Skin epidermis (tissue), 12 donors: Measurements from ENCODE around the gene TMEM272.

Experiments used
- H3K27ac ChIP-seq, 21 experiments: fragments of 200-600 bp; sonication (generic) in 11 of 21; one replicate each; pipeline ENCODE4 v1.5.0; 2020; ENCODE audit warnings: mild to moderate bottlenecking in 3 of 21, inconsistent platforms in 2 of 21, moderate library complexity in 2 of 21
- H3K4me3 ChIP-seq, 7 experiments: fragments of 200-600 bp; sonication (generic) in 2 of 7; one replicate each; pipeline ENCODE4 v1.5.0; 2020; ENCODE audit warnings: inconsistent platforms in 2 of 7, mild to moderate bottlenecking in 2 of 7, moderate library complexity in 1 of 7

The TMEM272 gene

DNA sequence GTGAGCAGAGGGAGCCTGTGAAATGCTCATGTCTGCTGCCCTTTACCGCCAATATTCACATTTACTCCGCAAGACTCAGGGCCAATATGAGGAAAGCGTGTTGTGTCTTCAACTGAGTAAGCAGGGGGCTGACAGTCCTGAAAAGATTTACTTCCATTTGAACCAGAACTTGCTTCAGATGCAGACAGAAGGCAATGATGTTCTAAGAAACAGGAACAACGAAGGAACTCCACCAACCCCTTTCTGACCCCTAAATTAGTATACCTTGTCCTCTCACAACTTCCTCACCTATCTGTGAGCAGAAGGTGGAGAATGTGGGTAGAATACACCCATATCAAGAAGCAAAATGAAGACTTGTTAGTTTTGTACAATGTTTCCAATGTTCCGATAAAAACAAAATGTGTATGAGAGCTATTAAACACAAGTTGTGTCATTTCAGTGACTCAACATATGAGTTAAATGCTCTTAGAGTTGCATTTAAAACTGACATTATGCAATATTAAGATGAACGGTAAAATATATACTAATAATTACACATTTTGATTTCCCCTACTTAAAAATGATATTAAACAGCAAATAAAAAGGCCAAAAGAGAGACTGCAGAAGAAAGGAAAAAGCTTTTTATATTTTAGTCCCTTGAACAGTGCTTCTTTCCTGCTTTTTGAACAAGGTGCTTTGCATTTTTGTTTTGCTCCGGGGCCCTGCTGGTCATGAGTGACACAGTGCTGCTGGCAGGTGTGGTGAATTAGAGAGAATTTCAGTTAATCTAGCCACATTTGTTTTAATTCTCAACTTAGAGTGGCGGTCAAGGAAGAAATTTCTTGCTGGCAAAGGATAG, 16.0 kb downstream of the TMEM272 start:
- Histone ChIP-seq H3K4me3 (no peak overlapping the region), H3K27ac (no peak overlapping the region)

- H3K4me3 ChIP-seq, result no peak overlapping the region
Measured at GRCh38 chr13:51827254-51827653, 17.7 kb downstream of the TMEM272 start.

DNA sequence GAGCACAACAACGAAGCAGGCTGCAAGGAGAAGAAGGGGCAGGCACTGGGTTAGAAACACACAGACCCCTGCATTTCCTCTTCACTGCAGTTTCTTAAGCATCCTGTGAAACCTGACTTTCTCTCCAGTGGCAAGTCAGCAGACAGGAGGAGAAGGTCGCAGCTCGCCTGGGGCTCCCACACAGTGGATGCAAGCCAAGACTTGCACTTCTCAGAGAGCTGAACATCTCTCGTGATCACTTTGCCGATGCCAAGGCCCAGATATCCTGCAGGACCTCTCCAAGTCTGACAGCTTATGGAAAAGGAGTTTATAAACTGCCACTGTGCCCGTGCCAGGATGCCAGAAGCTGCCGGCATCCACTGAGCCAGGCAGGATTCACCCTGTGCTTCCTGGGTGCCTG, 18.4 kb downstream of the TMEM272 start:
- Histone ChIP-seq H3K4me3 (no peak overlapping the region), H3K27ac (peak overlapping the region in 11 of 21 experiments; percentile 12 to 91 (median 58))

More at GRCh38 chr13:51827254-51827653, 17.7 kb downstream of the TMEM272 start:
- peak overlapping the region in 6 of 21 experiments; percentile 32 to 91 (median 58) for H3K27ac ChIP-seq

GRCh38 chr13:51825681-51826254, 19.2 kb downstream of the TMEM272 start:
- Histone ChIP-seq H3K4me3 (no peak overlapping the region), H3K27ac (peak overlapping the region in 14 of 21 experiments; percentile 3 to 91 (median 58))

DNA sequence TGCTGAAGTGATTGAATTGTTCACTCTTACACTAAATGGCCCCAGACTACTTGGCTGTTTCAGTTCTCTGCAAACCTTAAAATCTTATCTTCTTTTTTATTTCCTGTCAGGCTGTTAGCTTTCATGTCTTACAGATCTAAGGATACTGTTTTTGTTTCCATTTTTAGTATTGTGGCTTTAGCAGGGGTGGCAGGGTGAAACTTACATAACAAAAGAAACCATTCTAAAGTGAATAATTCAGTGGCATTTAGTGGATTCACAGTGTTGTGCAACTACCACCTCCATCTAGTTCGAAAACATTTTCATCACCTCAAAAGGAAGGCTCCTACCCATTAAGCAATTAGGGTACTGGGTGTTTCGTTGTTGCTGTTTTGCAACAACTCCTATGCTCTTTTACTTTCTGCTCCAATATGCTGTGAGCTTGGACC, 19.8 kb downstream of the TMEM272 start:
- peak overlapping the region in 4 of 7 experiments; percentile 1 to 24 (median 18) for H3K4me3 ChIP-seq
- peak overlapping the region in 13 of 21 experiments; percentile 26 to 91 (median 64) for H3K27ac ChIP-seq

- Histone ChIP-seq H3K27ac (peak overlapping the region in 13 of 21 experiments; percentile 22 to 91 (median 62)), H3K4me3 (peak overlapping the region in 4 of 7 experiments; percentile 1 to 24 (median 18))
Measured at GRCh38 chr13:51824712-51825111, 20.3 kb downstream of the TMEM272 start.

DNA sequence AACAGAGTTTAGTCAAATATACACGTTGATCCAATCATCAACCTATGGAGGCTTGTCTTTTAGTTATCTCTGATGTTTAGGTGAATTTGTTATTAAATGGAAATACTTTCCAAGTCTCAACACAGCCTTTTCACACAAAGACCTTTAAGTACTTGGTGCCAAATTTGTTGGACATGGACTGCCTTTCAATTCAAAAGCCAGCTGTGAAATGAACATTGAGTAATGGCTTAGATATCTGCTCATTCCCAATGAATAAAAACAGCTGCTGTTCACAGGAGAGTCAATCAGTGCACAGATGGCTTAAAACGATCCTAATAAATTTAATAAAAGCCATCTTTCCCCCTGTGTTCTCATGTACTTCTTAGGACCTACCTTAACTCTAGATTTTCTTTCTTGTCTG, 21.1 kb downstream of the TMEM272 start:
- Histone ChIP-seq H3K4me3 (peak overlapping the region in 2 of 7 experiments; percentile 5 to 21), H3K27ac (peak overlapping the region in 7 of 21 experiments; percentile 19 to 91 (median 69))

- Histone ChIP-seq H3K27ac (peak overlapping the region in 10 of 21 experiments; percentile 8 to 91 (median 46)), H3K4me3 (peak overlapping the region in 1 of 7 experiments; percentile 21)
Measured at GRCh38 chr13:51823359-51823758, 21.6 kb downstream of the TMEM272 start.

DNA sequence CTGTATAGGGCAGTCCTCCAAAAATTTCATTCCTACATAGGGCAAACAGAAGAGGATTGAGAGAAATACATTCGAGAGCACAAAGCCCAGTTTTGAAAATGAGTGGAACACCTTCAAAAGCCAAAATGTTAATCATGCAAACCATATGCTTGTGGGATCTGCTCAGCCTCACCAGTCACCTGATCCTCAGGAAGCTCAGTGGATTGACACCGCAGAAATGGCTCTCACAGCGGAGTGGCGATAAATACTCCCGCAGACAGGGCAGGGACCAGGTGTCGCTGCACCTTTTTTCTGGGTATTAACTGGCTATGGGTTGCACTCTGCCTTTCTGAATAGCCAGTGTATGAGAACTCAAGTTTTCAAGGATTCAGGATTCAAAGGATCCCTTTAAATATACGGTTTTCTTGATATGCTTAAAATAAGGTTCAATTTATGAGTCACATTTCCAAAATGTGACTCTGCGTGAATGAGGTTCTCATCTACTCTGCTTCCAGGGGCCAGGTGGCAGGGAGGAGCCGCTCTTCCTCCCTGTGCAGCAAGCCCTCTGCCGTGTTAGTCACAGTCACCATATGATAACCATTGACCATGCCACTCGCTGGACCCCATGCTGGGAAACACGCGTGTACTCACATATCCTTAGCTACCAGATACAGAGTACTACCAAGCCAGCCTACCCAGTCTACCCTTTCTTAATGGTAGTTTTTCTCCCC, 22.7 kb downstream of the TMEM272 start:
- H3K4me3 ChIP-seq, result peak overlapping the region in 1 of 7 experiments; percentile 3
- peak overlapping the region in 9 of 21 experiments; percentile 11 to 91 (median 42) for H3K27ac ChIP-seq

DNA sequence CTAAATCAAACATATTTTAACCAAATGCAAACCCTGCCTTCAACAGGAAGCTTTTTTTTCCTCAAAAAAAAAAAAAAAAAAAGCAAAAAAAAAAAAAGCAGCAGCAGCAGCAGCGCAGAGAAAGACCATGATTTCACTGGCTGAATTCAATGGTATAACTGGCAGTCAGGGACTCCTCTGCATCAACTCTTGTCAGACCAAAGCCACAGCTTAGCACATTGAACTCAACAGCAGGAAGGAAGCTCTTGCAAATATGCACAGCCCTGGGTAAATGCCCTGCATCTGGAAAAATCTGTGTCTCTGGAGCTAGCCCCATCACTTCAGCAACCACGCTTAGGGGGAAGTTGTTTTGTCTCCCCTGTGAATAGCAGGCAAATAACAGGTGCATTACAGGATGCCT, 23.4 kb downstream of the TMEM272 start:
- H3K27ac ChIP-seq, result peak overlapping the region in 8 of 21 experiments; percentile 31 to 91 (median 46)
- no peak overlapping the region for H3K4me3 ChIP-seq

- H3K4me3 ChIP-seq, result no peak overlapping the region
- H3K27ac ChIP-seq, result peak overlapping the region in 3 of 21 experiments; percentile 45 to 91 (median 85)
Measured at GRCh38 chr13:51820016-51820597, 24.9 kb downstream of the TMEM272 start.

DNA sequence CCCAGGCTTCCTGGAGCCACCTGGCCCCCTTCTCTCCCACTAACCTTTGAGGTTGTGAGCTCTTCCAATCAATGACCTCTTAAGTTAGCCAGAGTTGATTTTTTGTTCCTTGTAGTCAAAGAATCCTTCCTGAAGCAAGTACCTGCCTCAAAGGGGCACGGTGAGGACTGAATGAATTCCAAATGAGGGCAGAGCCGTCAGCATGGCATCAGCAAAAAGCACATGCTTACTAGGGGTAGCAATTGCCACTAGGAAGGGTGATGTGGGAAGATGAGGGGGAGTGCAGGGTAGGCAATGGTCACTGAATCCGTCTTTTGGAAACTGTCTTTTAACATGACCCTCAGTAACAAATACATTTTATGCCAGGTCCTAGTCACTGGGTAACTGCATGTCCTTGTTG, 25.4 kb downstream of the TMEM272 start:
- no peak overlapping the region for H3K4me3 ChIP-seq
- peak overlapping the region in 6 of 21 experiments; percentile 1 to 91 (median 48) for H3K27ac ChIP-seq

GRCh38 chr13:51818781-51819511, 26.0 kb downstream of the TMEM272 start:
- peak overlapping the region in 7 of 21 experiments; percentile 1 to 91 (median 46) for H3K27ac ChIP-seq
- no peak overlapping the region for H3K4me3 ChIP-seq

DNA sequence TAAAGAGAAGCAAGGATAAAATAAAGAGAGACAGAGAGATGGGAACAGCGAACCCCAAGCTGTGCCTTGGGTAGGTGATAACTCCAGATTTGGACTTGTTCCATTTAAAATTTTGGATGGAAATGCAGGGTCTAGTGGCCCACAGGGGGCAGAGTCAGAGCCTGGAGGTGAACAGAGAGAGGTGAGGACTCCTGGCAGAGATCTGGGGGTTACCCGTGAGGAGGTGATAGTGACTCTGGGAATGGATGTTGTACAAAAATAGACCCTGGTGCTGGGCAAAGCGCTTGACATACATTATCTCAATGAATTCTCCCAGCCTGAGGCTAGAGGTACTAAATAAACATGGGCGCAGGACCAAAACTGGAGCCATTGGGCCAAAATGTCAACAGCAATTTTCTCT, 26.7 kb downstream of the TMEM272 start:
- Histone ChIP-seq H3K4me3 (no peak overlapping the region), H3K27ac (peak overlapping the region in 1 of 21 experiments; percentile 91)

DNA sequence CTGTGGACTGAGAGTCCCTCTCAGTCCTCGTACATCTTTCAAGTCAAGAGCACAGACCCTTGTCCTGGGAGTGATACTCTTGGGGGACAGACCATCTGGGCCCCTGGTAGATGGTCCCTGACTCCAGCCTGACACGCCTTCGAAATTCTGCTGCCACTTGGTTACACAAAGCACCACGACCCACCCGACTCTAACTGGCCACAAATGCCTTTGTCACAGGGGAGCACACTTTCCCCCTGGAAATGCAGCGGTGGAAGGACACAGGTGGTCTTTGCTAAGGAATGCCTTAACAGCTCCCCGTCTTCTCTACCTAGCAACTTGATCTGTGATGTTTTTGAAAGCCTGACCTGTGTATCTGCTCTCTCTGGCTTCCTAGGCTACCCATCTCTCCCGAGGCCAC, 27.3 kb downstream of the TMEM272 start:
- Histone ChIP-seq H3K27ac (no peak overlapping the region), H3K4me3 (no peak overlapping the region)

DNA sequence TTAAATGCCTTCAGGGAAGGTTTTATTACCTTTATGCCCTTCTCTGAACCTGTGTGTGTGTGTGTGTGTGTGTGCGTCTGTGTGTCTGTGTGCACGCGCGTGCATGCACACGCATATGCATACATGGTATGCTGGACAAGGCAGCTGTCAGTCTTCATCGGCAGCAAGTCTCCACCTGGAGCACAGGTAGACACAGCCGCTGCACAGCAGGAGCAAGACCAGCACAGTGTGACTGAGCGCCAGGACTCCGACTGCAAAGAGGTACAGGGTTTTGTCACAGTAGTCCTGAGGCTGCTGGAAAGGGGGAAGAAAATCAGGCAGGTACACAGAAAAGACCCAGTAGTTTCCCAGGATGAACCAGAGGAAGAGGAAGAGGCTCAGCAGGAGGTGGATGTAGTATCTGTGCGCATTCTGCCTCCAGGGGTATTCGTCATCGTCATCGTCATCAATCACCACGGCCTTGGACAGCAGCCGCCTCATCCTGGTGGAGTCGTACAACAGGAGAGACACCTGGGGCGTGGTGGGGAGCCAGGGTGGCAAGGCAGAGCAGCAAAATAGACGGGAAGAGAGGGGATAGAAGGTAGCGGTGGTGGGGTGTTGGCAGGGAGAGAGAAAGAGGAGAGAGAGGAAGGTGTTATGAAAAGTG, 28.2 kb downstream of the TMEM272 start:
- H3K4me3 ChIP-seq, result no peak overlapping the region
- no peak overlapping the region for H3K27ac ChIP-seq

GRCh38 chr13:51815848-51816247, 29.1 kb downstream of the TMEM272 start:
- Histone ChIP-seq H3K27ac (no peak overlapping the region), H3K4me3 (no peak overlapping the region)

GRCh38 chr13:51814825-51815650, 29.9 kb downstream of the TMEM272 start:
- Histone ChIP-seq H3K4me3 (no peak overlapping the region), H3K27ac (peak overlapping the region in 2 of 21 experiments; percentile 5 to 12)
